GM12878 (cell line): ENCODE data around the gene JUN. TPM values are rescaled to one million over a fixed set of nuclear protein-coding genes. Genes with fewer than 3 reads are reported as not detected.

ENCODE experiments used
- BRCA1 ChIP-seq: IDR thresholded peaks from 2 replicates; pipeline ENCODE4 v1.6.1; 2011; ENCODE audit warnings: low read depth, low read length, improper control_type of control experiment
- NRF1 ChIP-seq: conservative IDR thresholded peaks from 2 replicates; pipeline ENCODE4 v1.6.1; 2011; ENCODE audit warnings: mild to moderate bottlenecking, low read depth, low read length, improper control_type of control experiment
- PKNOX1 ChIP-seq: fragments of 450-650 bp; IDR thresholded peaks from 2 replicates; pipeline ENCODE4 v1.6.1; 2016; ENCODE audit warnings: mild to moderate bottlenecking
- ZZZ3 ChIP-seq: IDR thresholded peaks from 2 replicates; pipeline ENCODE4 v1.6.1; 2011; ENCODE audit warnings: low read depth; ENCODE audit not compliant: control insufficient read depth, insufficient read length
- polyA plus RNA-seq, 11 experiments: library from polyadenylated mRNA; depleted of rRNA in 4 of 11; unstranded in 6 of 11; stranded (reverse) in 5 of 11; fragments of >200 nt; fragmentation: Nextera tagmentation in 4 of 11; fragmentation: Illumina TruSeq in 1 of 11; extraction: Ambion mirVana in 4 of 11; extraction: Trizol in 1 of 11; gene quantifications; 1 replicate in 1 of 11; 2 replicates in 10 of 11; pipeline versions ENCODE4 v1.2.1 to v1.2.3, GENCODE V29; 2011 to 2016; ENCODE audit warnings: inconsistent platforms in 2 of 11, missing spikeins in 2 of 11, low read depth in 1 of 11
- total RNA-seq, 4 experiments: library from RNA; depleted of rRNA in 3 of 4; stranded (reverse); fragments of >200 nt in 3 of 4; fragmentation: Illumina TruSeq in 1 of 4; extraction: Trizol in 1 of 4; gene quantifications; 2 replicates each; pipeline versions ENCODE4 v1.2.1 to v1.2.3, GENCODE V29; 2013 to 2021
- TF ChIP-seq, protein P1 (sequence below): IDR thresholded peaks from 2 replicates; pipeline ENCODE4 v1.6.1; 2012; ENCODE audit warnings: improper control_type of control experiment, low read depth, low read length; ENCODE audit not compliant: insufficient replicate concordance

Gene JUN
- total and polyA plus RNA-seq, 10 of the 15 experiments (the other 5 are each of a cell fraction or from before 2014, with no cell fraction given) = 0.18 to 8.4 (median 2.8) TPM

DNA sequence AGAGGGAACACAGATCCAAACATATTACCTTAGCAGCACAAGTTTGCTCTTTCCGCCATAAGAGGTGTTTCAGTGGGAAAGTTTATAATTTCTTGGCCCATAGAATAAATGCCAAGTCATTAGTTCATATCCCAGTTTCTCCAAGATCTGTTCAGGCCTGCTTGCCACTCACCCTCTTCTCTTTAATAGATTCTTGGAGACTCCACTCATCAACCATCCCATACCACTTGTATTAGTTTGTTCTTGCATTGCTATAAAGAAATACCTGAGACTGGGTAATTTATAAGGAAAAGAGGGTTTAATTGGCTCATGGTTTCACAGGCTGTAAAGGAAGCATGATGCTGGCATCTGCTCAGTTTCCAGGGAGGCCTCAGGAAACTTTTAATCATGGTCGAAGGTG, 49.2 kb downstream of the JUN start (continued):
- TF ChIP-seq BRCA1 = no peak
- no peak for TF ChIP-seq PKNOX1
- TF ChIP-seq, protein P1, sequence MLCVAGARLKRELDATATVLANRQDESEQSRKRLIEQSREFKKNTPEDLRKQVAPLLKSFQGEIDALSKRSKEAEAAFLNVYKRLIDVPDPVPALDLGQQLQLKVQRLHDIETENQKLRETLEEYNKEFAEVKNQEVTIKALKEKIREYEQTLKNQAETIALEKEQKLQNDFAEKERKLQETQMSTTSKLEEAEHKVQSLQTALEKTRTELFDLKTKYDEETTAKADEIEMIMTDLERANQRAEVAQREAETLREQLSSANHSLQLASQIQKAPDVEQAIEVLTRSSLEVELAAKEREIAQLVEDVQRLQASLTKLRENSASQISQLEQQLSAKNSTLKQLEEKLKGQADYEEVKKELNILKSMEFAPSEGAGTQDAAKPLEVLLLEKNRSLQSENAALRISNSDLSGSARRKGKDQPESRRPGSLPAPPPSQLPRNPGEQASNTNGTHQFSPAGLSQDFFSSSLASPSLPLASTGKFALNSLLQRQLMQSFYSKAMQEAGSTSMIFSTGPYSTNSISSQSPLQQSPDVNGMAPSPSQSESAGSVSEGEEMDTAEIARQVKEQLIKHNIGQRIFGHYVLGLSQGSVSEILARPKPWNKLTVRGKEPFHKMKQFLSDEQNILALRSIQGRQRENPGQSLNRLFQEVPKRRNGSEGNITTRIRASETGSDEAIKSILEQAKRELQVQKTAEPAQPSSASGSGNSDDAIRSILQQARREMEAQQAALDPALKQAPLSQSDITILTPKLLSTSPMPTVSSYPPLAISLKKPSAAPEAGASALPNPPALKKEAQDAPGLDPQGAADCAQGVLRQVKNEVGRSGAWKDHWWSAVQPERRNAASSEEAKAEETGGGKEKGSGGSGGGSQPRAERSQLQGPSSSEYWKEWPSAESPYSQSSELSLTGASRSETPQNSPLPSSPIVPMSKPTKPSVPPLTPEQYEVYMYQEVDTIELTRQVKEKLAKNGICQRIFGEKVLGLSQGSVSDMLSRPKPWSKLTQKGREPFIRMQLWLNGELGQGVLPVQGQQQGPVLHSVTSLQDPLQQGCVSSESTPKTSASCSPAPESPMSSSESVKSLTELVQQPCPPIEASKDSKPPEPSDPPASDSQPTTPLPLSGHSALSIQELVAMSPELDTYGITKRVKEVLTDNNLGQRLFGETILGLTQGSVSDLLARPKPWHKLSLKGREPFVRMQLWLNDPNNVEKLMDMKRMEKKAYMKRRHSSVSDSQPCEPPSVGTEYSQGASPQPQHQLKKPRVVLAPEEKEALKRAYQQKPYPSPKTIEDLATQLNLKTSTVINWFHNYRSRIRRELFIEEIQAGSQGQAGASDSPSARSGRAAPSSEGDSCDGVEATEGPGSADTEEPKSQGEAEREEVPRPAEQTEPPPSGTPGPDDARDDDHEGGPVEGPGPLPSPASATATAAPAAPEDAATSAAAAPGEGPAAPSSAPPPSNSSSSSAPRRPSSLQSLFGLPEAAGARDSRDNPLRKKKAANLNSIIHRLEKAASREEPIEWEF = no peak
- no peak for TF ChIP-seq ZZZ3
- no peak for TF ChIP-seq NRF1
